Measurements from ENCODE around the gene CDC42EP4. TPM values are rescaled to one million over a fixed set of nuclear protein-coding genes. Genes with fewer than 3 reads are reported as not detected.

Gene CDC42EP4
- total and polyA plus RNA-seq, 9 of the 15 experiments (the other 6 are each of a cell fraction or from before 2014, with no cell fraction given): 0.65 to 20.8 (median 12.3) TPM

GRCh38 chr17:73335591-73336407 is 24.0 kb upstream of the CDC42EP4 start (continued):
- no peak for TF ChIP-seq MCM3 (IDR thresholded peaks at IDR 0.05)
- TF ChIP-seq CBX5 (IDR thresholded peaks at IDR 0.05; ENCODE audit: borderline replicate concordance, low read depth): no peak
- TF ChIP-seq PHB (CRISPR knock-in tag; IDR thresholded peaks at IDR 0.05): no peak
- no peak for TF ChIP-seq CCNT2 (IDR thresholded peaks at IDR 0.05; ENCODE audit: borderline replicate concordance, extremely low read depth, insufficient read length, low read depth, low read length)

- Histone ChIP-seq H3K79me2 (ENCODE audit: control insufficient read depth, insufficient read depth, low read length) (no peaks in the 10 kb centered on the region), H2AFZ (ENCODE audit: low read depth, low read length) (no peak overlapping the region), H3K9ac (ENCODE audit: insufficient read depth in 1 of 2, low read depth in 2 of 2, low read length in 2 of 2) (no peak overlapping the region), H3K27me3 (ENCODE audit: control insufficient read depth in 2 of 2, insufficient read depth in 2 of 2, low read length in 2 of 2) (peaks cover 0 to 43% of the 10 kb centered on the region in 2 experiments; a peak in 2 of 5 replicates), H3K36me3 (ENCODE audit: control insufficient read depth, insufficient read depth, low read length) (no peaks in the 10 kb centered on the region), H3K9me3 (replicated peaks; ENCODE audit: control insufficient read depth, insufficient read depth, low read depth, low read length) (no peaks in the 10 kb centered on the region), H3K27ac (ENCODE audit: extremely low read depth, low read depth, low read length) (no peak overlapping the region), H3K4me1 (replicated peaks in 1 of 2; ENCODE audit: control insufficient read depth in 2 of 2, insufficient read depth in 2 of 2, low read length in 2 of 2) (peaks cover 0 to 4% of the 10 kb centered on the region in 2 experiments; a peak in 2 of 5 replicates), H3K4me3 (no peak overlapping the region), H3K9me1 (ENCODE audit: control insufficient read depth, insufficient read depth, low read length) (no peaks in the 10 kb centered on the region), H3K4me2 (ENCODE audit: insufficient read depth, low read length) (no peak overlapping the region), H4K20me1 (replicated peaks; ENCODE audit: control insufficient read depth, insufficient read depth, low read length) (no peaks in the 10 kb centered on the region)
- ATAC-seq (no peak), FAIRE-seq (no peak), DNase-seq (ENCODE audit: extremely low read depth in 1 of 4, low spot score in 3 of 4) (no peak)
- in situ Hi-C loops (cut with MboI): no loop called here
- no TSS peak for BruUV-seq (replicated peaks)
- ChIA-PET POLR2A (no interaction called here), CTCF (ENCODE audit: low intra/inter-chr PET ratio) (no interaction called here)
- under 1% methylated on average over 9 of the region's 12 CpGs for WGBS (ENCODE audit: insufficient coverage, low coverage, missing lambda C conversion rate)
- intact Hi-C loops (cut with micrococcal nuclease): no loop called here
- TF ChIP-seq GTF2A2 (tag; IDR thresholded peaks at IDR 0.05) (no peak), ZNF12 (CRISPR knock-in tag; IDR thresholded peaks at IDR 0.05) (no peak), NFRKB (IDR thresholded peaks at IDR 0.05; ENCODE audit: low read depth) (no peak), CREB5 (CRISPR knock-in tag; IDR thresholded peaks at IDR 0.05) (no peak), RBM17 (IDR thresholded peaks at IDR 0.05; ENCODE audit: borderline replicate concordance, low read depth, low read length) (no peak), TEAD2 (tag; IDR thresholded peaks at IDR 0.05) (no peak), ZNF277 (CRISPR knock-in tag; IDR thresholded peaks at IDR 0.05; ENCODE audit: borderline replicate concordance) (no peak), SMARCA5 (IDR thresholded peaks at IDR 0.05) (no peak), ZNF518B (CRISPR knock-in tag; IDR thresholded peaks at IDR 0.05) (no peak)
Measured at GRCh38 chr17:73334771-73335513, 23.1 kb upstream of the CDC42EP4 start.
